K562 (cell line): ENCODE measurements around the gene BLTP2. TPM values are rescaled to one million over a fixed set of nuclear protein-coding genes. Genes with fewer than 3 reads are reported as not detected.

Source experiments
- CHD1 ChIP-seq: fragments of 200-600 bp; sonication (generic); IDR thresholded peaks from one replicate; pipeline ENCODE4 v1.6.1; 2012; ENCODE audit warnings: mild to moderate bottlenecking, moderate library complexity, low read length, inconsistent platforms
- ELF2 ChIP-seq: fragments of 250-450 bp; sonication (Bioruptor Pico); IDR thresholded peaks from 2 replicates; pipeline ENCODE4 v1.5.0; 2021; ENCODE audit warnings: mild to moderate bottlenecking
- EP400 ChIP-seq: fragments of 450-650 bp; IDR thresholded peaks from 2 replicates; pipeline ENCODE4 v1.6.1; 2017; ENCODE audit warnings: antibody characterized with exemption, mild to moderate bottlenecking, moderate library complexity
- GABPA ChIP-seq: fragments of 200-800 bp; sonication (Bioruptor generic); conservative IDR thresholded peaks from 2 replicates; pipeline ENCODE4 v1.6.1; 2016; ENCODE audit warnings: low read depth, missing genetic modification characterization, missing compliant biosample characterization
- HDAC1 ChIP-seq, 2 experiments: fragments of 450-650 bp; IDR thresholded peaks; 2 replicates each; pipeline ENCODE4 v1.6.1; 2016 to 2017; ENCODE audit warnings: inconsistent platforms in 1 of 2, mild to moderate bottlenecking in 1 of 2, moderate library complexity in 1 of 2
- L3MBTL2 ChIP-seq: fragments of 450-650 bp; IDR thresholded peaks from 2 replicates; pipeline ENCODE4 v1.6.1; 2016; ENCODE audit warnings: mild to moderate bottlenecking, moderate library complexity
- RAD51 ChIP-seq: fragments of 450-650 bp; IDR thresholded peaks from 2 replicates; pipeline ENCODE4 v1.7.1; 2016; ENCODE audit warnings: low read depth, mild to moderate bottlenecking, borderline replicate concordance
- RBM25 ChIP-seq: fragments of 200-400 bp; formaldehyde crosslinking; IDR thresholded peaks from 2 replicates; pipeline ENCODE4 v1.6.1; 2018; ENCODE audit warnings: low read length, low read depth, moderate library complexity; ENCODE audit not compliant: severe bottlenecking
- RNF2 ChIP-seq: sonication (generic); IDR thresholded peaks from 2 replicates; pipeline ENCODE4 v1.6.1; 2016
- RNF219 ChIP-seq: fragments of 250-450 bp; sonication (Bioruptor Pico); IDR thresholded peaks from 2 replicates; pipeline ENCODE4 v1.5.0; 2022; ENCODE audit warnings: mild to moderate bottlenecking
- SAP30 ChIP-seq: fragments of 200-600 bp; sonication (generic); IDR thresholded peaks from 2 replicates; pipeline ENCODE4 v1.6.1; 2012; ENCODE audit warnings: borderline replicate concordance, low read depth, mild to moderate bottlenecking, moderate library complexity, low read length, control low read depth, inconsistent platforms; ENCODE audit not compliant: insufficient read depth, poor library complexity, severe bottlenecking
- SMAD4 ChIP-seq: fragments of 250-450 bp; sonication (Bioruptor Pico); conservative IDR thresholded peaks from 2 replicates; pipeline ENCODE4 v1.8.0; 2021; ENCODE audit warnings: inconsistent platforms, mild to moderate bottlenecking, moderate library complexity
- TFAP4 ChIP-seq: sonication (generic); formaldehyde crosslinking; IDR thresholded peaks from 2 replicates; pipeline ENCODE4 v1.8.0; 2022; ENCODE audit warnings: missing genetic modification reagents, mild to moderate bottlenecking, moderate library complexity, borderline replicate concordance
- TRIM28 ChIP-seq: fragments of 450-650 bp; IDR thresholded peaks from 2 replicates; pipeline ENCODE4 v1.6.1; 2017
- USF1 ChIP-seq: sonication (generic); formaldehyde crosslinking; IDR thresholded peaks from 2 replicates; pipeline ENCODE4 v1.9.0; 2022; ENCODE audit warnings: mild to moderate bottlenecking, missing genetic modification reagents
- ZBTB8A ChIP-seq: fragments of 450-650 bp; IDR thresholded peaks from 2 replicates; pipeline ENCODE4 v1.6.1; 2018; ENCODE audit warnings: mild to moderate bottlenecking, moderate library complexity; ENCODE audit not compliant: partially characterized antibody
- ZKSCAN8 ChIP-seq: fragments of 200-800 bp; sonication (Bioruptor generic); IDR thresholded peaks from 2 replicates; pipeline ENCODE4 v1.6.1; 2016; ENCODE audit warnings: missing genetic modification characterization, missing compliant biosample characterization
- polyA plus RNA-seq, 8 experiments: library from polyadenylated mRNA; depleted of rRNA in 4 of 8; stranded (reverse) in 5 of 8; unstranded in 3 of 8; fragments of >200 nt; fragmentation: Nextera tagmentation in 2 of 8; fragmentation: Illumina TruSeq in 1 of 8; extraction: Ambion mirVana in 2 of 8; extraction: Trizol in 1 of 8; gene quantifications; 2 replicates each; pipeline versions ENCODE4 v1.2.1 to v1.2.3, GENCODE V29; 2011 to 2014; ENCODE audit warnings: inconsistent platforms in 1 of 8, missing spikeins in 1 of 8
- total RNA-seq, 7 experiments: library from RNA; depleted of rRNA in 6 of 7; stranded (reverse); fragments of >200 nt in 6 of 7; fragmentation: Illumina TruSeq in 2 of 7; extraction: Trizol in 2 of 7; gene quantifications; 2 replicates each; pipeline versions ENCODE4 v1.2.1 to v1.2.3, GENCODE V29; 2011 to 2021; ENCODE audit warnings: low replicate concordance in 1 of 7

The BLTP2 gene
- total and polyA plus RNA-seq, 9 of the 15 experiments (the other 6 are each of a cell fraction or from before 2014, with no cell fraction given): 14.7 to 174 (median 103) TPM

- TF ChIP-seq RNF219 (no peak), RNF2 (no peak; the same call in 1 of the 2 replicates), EP400 (peak; percentile 89), GABPA (tag) (peak; percentile 85), RAD51 (peak; percentile 17; the same call in 1 of the 2 replicates), L3MBTL2 (peak; percentile 81), HDAC1 (IDR thresholded peaks at IDR 0.05) (peak in 1 of 2 experiments; percentile 94; a peak in 2 of 4 replicates), TRIM28 (no peak), RBM25 (peak; percentile 96), SAP30 (peak; percentile 70), ZBTB8A (no peak), ZKSCAN8 (CRISPR knock-in tag) (no peak), CHD1 (no peak), SMAD4 (CRISPR knock-in tag) (peak; percentile 63), ELF2 (peak; percentile 75; the same call in 1 of the 2 replicates), TFAP4 (CRISPR knock-in tag) (peak; percentile 83), USF1 (CRISPR knock-in tag) (peak; percentile 26; the same call in 1 of the 2 replicates)
Observed at GRCh38 chr17:28644787-28645575, at the start of gene BLTP2 (continued).
